ENCODE data around the gene PTPN4. TPM values are rescaled to one million over a fixed set of nuclear protein-coding genes. Genes with fewer than 3 reads are reported as not detected.

The PTPN4 gene
- total and polyA plus RNA-seq, 4 donors = 4.2 to 70.7 (median 27.0) TPM

GRCh38 chr2:119723784-119724467, 35.8 kb upstream of the PTPN4 start:
- 74 to 83% methylated on average over 10 of the region's 10 CpGs for WGBS, 2 donors
- H3K27me3 ChIP-seq (ENCODE audit: control insufficient read depth in 3 of 3, insufficient read depth in 3 of 3, low read length in 2 of 3) = no peaks in the 10 kb centered on the region
- H3K27ac ChIP-seq (ENCODE audit: low read depth in 1 of 2, low read length in 1 of 2) = no peak overlapping the region
- no peak overlapping the region for H3K4me3 ChIP-seq
- TF ChIP-seq CTCF (IDR thresholded peaks at IDR 0.05; ENCODE audit: control extremely low read depth, extremely low read depth) = no peak
- H3K9me3 ChIP-seq (ENCODE audit: control insufficient read depth in 4 of 4, insufficient read depth in 3 of 4, low read length in 3 of 4) = peaks cover 0 to 1% (median 0%) of the 10 kb centered on the region in 4 donors
- no peak for DNase-seq
- no peak for ATAC-seq (ENCODE audit: insufficient read depth, low FRiP score)
- no peak overlapping the region for H3K9ac ChIP-seq (ENCODE audit: insufficient read depth in 1 of 2, low read length in 2 of 2)
- peaks cover 0 to 2% (median 0%) of the 10 kb centered on the region in 5 donors for H3K4me1 ChIP-seq (ENCODE audit: control insufficient read depth in 5 of 5, insufficient read depth in 5 of 5, low read length in 5 of 5)
- H3K36me3 ChIP-seq (ENCODE audit: control insufficient read depth in 4 of 4, insufficient read depth in 4 of 4, low read length in 4 of 4) = no peaks in the 10 kb centered on the region

GRCh38 chr2:119724656-119725485, 34.9 kb upstream of the PTPN4 start:
- 91 to 95% methylated on average over 10 of the region's 10 CpGs for WGBS, 2 donors
- no peak for DNase-seq
- H3K4me3 ChIP-seq = no peak overlapping the region

GRCh38 chr2:119727493-119727892, 32.2 kb upstream of the PTPN4 start:
- no peak for TF ChIP-seq CTCF (IDR thresholded peaks at IDR 0.05; ENCODE audit: control extremely low read depth, extremely low read depth)
- Histone ChIP-seq H3K27me3 (ENCODE audit: control insufficient read depth in 3 of 3, insufficient read depth in 3 of 3, low read length in 2 of 3) (no peaks in the 10 kb centered on the region), H3K4me1 (ENCODE audit: control insufficient read depth in 5 of 5, insufficient read depth in 5 of 5, low read length in 5 of 5) (peaks cover 0 to 6% (median 0%) of the 10 kb centered on the region in 5 donors), H3K9ac (ENCODE audit: insufficient read depth in 1 of 2, low read length in 2 of 2) (no peak overlapping the region), H3K4me3 (no peak overlapping the region), H3K27ac (ENCODE audit: low read depth in 1 of 2, low read length in 1 of 2) (no peak overlapping the region), H3K36me3 (ENCODE audit: control insufficient read depth in 4 of 4, insufficient read depth in 4 of 4, low read length in 4 of 4) (no peaks in the 10 kb centered on the region), H3K9me3 (ENCODE audit: control insufficient read depth in 4 of 4, insufficient read depth in 3 of 4, low read length in 3 of 4) (peaks cover 0 to 1% (median 0%) of the 10 kb centered on the region in 4 donors)
- WGBS, 2 donors = 71 to 85% methylated on average over 1 of the region's 1 CpG
- ATAC-seq (ENCODE audit: insufficient read depth, low FRiP score) (no peak), DNase-seq (no peak)

More at GRCh38 chr2:119724656-119725485, 34.9 kb upstream of the PTPN4 start:
- peaks cover 0 to 1% (median 0%) of the 10 kb centered on the region in 4 donors for H3K9me3 ChIP-seq (ENCODE audit: control insufficient read depth in 4 of 4, insufficient read depth in 3 of 4, low read length in 3 of 4)
- H3K27me3 ChIP-seq (ENCODE audit: control insufficient read depth in 3 of 3, insufficient read depth in 3 of 3, low read length in 2 of 3) = no peaks in the 10 kb centered on the region
- H3K9ac ChIP-seq (ENCODE audit: insufficient read depth in 1 of 2, low read length in 2 of 2) = no peak overlapping the region
- no peak for ATAC-seq (ENCODE audit: insufficient read depth, low FRiP score)
- peaks cover 0 to 3% (median 0%) of the 10 kb centered on the region in 5 donors for H3K4me1 ChIP-seq (ENCODE audit: control insufficient read depth in 5 of 5, insufficient read depth in 5 of 5, low read length in 5 of 5)
- H3K36me3 ChIP-seq (ENCODE audit: control insufficient read depth in 4 of 4, insufficient read depth in 4 of 4, low read length in 4 of 4) = no peaks in the 10 kb centered on the region
- H3K27ac ChIP-seq (ENCODE audit: low read depth in 1 of 2, low read length in 1 of 2) = no peak overlapping the region
- TF ChIP-seq CTCF (IDR thresholded peaks at IDR 0.05; ENCODE audit: control extremely low read depth, extremely low read depth) = no peak
